ENCODE data around the gene ATM.
"Not testable (repeated sequence)": the region's sequence is repeated elsewhere in the genome, so short reads cannot be mapped to it uniquely, and the experiment has no call there.

The ATM gene

DNA sequence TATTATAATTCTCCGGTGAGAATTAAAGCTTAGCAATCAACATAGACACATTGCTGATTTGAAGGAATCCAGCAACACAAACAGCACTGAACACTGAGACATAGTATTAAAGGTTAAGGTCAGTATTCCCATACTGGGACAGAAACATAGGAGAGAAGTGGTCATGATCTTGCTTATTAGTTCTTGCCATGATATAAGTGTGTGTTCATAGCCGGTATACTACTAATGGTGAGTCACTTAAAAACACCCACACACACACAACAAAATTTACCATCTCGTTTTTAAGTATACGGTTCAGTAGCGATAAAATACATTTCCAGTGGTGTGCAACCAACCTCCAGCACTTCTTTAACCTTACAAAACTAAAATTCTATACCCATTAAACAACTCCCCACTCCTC is 148.1 kb downstream of the ATM start:
- DNase-seq = no peak

DNA sequence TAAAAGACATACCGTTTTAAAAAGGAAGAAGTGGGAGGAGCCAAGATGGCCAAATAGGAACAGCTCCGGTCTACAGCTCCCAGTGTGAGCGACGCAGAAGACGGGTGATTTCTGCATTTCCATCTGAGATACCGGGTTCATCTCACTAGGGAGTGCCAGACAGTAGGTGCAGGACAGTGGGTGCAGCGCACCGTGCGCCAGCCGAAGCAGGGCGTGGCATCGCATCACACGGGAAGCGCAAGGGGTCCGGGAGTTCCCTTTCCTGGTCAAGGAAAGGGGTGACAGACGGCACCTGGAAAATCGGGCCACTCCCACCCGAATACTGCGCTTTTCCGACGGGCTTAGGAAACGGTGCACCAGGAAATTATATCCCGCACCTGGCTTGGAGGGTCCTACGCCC is 150.6 kb downstream of the ATM start:
- DNase-seq = not testable (repeated sequence)

DNA sequence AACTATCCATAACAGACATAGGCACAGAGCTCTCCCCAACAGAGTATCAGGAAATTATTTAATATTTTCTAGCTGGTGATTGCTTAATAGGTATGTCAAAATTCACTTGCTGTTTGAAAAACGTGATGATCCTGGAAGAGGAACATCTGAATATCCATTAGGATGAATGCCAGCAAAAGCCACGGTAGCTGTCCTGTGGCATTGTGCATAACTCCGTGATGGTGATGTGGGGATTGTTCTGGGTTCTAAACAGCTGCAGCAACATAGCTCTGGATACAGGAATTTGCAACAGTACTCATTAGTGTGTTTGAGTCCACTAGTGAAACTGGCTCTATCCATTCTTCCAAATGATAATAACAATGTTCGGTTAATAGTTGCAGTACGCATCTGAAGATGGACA is 165.7 kb downstream of the ATM start:
- no peak for DNase-seq

DNA sequence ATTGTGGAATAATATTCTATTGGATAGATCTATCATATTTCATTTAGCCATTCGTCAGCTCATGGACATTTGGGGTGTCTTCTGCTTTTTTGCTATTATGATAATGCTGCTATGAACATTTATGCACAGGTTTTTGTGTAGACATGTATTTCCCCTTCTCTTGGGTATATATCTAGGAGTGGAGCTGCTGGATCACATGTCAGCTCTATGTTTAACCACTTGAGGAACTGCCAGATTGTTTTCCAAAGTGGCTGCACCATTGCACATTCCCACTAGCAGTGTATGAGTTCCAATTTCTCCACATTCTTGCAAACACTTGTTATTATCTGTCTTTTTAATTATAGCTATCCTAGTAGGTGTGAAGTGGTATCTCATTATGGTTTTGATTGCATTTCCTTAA is 169.5 kb downstream of the ATM start:
- peak; percentile 19 to 55 (median 36) for DNase-seq

DNA sequence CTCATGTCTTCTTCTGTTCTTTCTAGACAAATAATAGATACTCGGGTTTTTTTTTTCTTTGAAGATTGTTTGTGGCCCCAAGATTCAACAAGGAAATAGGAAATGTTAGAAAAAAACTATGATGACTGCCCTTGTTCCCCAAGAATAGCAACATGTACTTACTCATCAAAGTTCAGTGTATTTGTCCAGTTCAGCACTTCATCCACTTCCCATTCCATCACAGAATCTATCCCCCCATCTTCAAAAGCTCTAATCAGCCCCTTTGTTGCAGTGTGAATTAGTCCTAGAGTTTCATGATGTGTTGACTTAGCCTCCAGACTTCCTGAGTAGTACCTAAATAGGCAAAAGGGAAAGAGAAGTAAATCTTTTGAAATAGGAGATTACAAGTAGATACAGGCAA is 170.2 kb downstream of the ATM start:
- peak in 3 of 4 experiments; percentile 13 to 51 (median 46) for DNase-seq

DNA sequence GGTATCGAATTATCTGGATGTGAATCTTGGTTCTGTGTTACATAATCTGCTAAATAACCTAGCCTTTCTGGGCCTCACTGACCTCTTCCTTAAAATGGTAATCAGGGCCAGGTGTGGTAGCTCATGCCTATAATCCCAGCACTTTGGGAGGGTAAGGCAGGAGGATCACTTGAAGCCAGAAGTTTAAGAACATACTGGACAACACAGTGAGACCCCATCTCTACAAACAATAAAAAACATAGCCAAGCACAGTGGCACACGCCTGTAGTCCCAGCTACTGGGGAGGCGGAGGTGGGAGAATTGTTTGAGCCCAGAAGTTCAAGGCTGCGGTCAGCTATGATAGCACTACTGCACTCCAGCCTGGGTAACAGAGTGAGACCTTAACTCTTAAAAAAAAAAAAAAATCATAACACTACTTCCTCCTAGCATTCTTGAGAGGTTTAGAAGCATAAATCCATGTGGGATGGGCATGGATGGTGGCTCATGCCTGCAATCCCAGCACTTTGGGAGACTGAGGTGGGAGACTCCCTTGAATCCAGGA is 171.9 kb downstream of the ATM start:
- no peak for DNase-seq

DNA sequence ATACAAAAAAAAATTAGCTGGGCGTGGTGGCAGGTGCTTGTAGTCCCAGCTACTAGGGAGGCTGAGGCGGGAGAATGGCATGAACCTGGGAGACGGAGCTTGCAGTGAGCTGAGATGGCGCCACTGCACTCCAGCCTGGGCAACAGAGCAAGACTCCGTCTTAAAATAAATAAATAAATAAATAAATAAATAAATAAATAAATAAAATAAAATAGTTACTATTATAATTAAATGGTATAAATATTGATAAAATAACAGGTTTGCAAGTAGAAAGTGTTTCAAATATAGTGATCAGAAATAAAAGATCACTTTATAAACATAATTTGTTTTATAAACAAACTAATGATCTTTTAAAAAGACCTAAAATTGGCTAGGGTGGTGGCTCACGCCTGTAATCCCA is 173.8 kb downstream of the ATM start:
- DNase-seq = not testable (repeated sequence)

DNA sequence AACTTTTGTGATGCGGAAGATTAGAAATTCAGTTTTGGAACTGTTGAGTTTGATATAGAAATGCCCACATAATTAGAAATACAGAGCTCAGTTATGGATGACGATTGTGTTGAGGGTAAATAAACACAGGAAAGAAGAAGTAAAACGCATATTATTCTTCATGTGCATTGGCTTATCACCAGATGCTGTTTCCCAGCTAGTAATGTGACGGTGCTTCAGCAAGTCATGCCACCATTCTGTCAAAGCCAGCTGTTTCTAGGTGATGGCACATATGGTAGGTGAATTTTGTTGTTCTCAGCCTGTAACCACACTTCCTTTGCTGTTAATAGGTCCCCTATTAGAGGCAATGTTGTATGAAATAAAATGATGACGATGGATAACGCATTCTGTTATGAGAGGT is 175.6 kb downstream of the ATM start:
- no peak for DNase-seq

DNA sequence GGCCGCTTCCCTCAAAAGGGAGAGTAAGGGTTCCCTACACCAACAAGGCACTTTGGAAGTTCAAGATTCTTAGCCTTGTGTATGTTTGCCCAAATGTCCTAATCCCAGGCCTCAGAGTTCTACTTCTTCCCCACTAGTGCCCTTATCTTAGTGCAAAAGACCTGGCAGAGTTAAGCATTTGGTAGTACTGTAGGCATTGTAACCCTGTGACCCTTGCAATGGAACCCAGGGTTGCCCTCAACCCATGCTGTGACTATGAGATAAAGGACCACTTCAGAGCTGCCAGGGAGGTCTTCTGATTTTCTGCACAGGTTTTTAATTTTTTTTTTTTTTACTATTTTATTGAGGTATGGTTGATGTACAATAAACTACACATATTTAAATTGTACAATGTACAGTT is 179.4 kb downstream of the ATM start:
- no peak for DNase-seq

DNA sequence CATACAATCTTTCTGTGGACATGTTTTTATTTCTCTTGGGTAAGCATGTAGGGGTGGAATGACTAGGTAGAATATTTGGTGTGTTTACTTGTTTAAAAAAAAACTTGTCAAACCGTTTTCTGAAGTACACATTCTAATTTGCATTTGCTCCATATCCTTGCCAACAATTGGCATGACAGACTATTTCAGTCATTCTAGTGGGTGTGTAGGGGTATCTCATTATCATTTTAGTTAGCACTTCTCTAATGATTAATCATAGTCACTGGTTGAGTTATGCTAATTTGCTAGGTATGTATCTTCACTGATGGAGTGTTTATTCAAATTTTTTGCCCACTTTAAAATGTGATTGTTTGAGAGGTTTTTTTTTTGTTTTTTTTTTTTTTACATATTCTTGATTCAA is 180.2 kb downstream of the ATM start:
- no peak for DNase-seq

DNA sequence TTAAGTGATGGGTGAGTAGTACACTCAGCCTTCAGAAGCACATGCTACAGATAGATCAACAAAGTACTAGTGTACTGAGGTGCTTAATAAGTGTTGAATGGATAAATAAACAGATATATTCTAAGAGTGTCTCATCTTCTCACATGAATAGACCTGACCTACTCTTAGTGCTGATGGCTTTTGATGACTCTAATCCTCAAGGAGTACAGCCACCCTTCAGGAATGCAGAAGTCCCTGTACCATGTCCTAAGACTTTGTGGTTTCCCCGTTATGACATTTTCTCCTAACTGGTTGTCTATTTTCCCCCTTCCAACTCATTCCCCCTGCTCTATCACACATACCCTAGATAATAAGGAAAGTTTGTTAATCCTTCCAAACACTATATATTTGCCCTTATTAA is 182.8 kb downstream of the ATM start:
- DNase-seq = peak in 1 of 4 experiments; percentile 3

DNA sequence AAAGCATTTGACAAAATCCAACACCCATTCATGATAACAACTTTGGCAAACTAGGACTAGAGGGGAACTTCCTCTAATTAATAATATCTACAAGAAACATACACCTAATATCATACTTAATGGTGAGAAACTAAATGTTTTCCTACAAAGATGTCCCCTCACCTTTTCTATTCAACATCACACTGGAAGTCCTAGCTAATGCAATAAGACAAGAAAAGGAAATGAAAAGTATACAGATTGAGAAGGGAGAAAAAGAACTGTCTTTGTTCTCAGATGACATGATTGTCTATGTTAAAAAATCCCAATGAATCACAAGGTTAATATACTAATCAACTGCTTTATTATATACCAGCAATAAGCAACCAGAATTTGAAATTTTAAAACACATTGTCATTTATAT is 192.1 kb downstream of the ATM start:
- DNase-seq = no peak

DNA sequence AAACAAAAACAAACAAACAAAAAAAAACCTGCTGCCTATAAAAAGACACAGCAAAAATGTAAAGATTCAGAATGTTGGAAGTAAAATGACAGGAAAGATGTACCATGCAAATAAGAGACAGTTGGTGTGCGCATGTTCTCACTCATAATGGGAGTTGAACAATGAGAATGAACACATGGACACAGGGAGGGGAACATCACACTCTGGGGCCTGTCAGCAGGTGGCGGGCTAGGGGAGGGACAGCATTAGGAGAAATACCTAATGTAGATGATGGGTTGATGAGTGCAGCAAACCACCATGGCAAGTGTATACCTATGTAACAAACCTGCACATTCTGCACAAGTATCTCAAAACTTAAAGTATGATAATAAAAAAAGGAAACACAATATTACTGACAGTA is 194.7 kb downstream of the ATM start:
- peak in 3 of 4 experiments; percentile 5 to 40 (median 22) for DNase-seq

All from suppressor macrophage (primary cell).